ACC112 (cell line): ENCODE data around the gene PLXDC1.

Experiments used
- H2AFZ ChIP-seq: fragments of 200-600 bp; sonication (generic); one replicate; pipeline ENCODE4 v1.6.0; 2017; ENCODE audit warnings: antibody characterized with exemption, low read length; ENCODE audit not compliant: unreplicated experiment
- H3K27ac ChIP-seq: fragments of 200-600 bp; sonication (generic); 2 replicates; pipeline ENCODE4 v1.5.1; 2014; ENCODE audit warnings: low read depth, mild to moderate bottlenecking, antibody characterized with exemption, low read length, moderate library complexity
- H3K27me3 ChIP-seq: fragments of 200-600 bp; sonication (generic); 2 replicates; pipeline ENCODE4 v1.6.1; 2014; ENCODE audit warnings: mild to moderate bottlenecking, antibody characterized with exemption, low read length, moderate library complexity, mixed read lengths; ENCODE audit not compliant: insufficient read depth
- H3K36me3 ChIP-seq: fragments of 200-600 bp; sonication (generic); 2 replicates; pipeline ENCODE4 v1.6.1; 2016; ENCODE audit warnings: mild to moderate bottlenecking, antibody characterized with exemption, low read length, moderate library complexity, mixed read lengths; ENCODE audit not compliant: insufficient read depth
- H3K4me1 ChIP-seq: fragments of 200-600 bp; sonication (generic); one replicate; pipeline ENCODE4 v1.6.1; 2016; ENCODE audit warnings: low read length, mixed read lengths; ENCODE audit not compliant: insufficient read depth, unreplicated experiment, control insufficient read depth
- H3K4me3 ChIP-seq: fragments of 200-600 bp; sonication (generic); 2 replicates; pipeline ENCODE4 v1.5.1; 2014; ENCODE audit warnings: mild to moderate bottlenecking, low read depth, low read length
- H3K79me2 ChIP-seq: fragments of 200-600 bp; sonication (generic); one replicate; pipeline ENCODE4 v1.6.0; 2016; ENCODE audit warnings: low read length; ENCODE audit not compliant: control insufficient read depth, unreplicated experiment, insufficient read depth

Gene PLXDC1

GRCh38 chr17:39151150-39151942 lies at the start of gene PLXDC1:
TSS of gene PLXDC1 (minus strand) at chr17:39151637. CDS start at chr17:39151437, 200 bp downstream.
- H3K79me2 ChIP-seq, result no peaks in the 10 kb centered on the region
- H3K27me3 ChIP-seq, result peaks cover 27% of the 10 kb centered on the region
- H3K4me3 ChIP-seq, result peak within 1 kb of the TSS; percentile 96; the same call in 1 of the 2 replicates
- H2AFZ ChIP-seq, result no peak within 1 kb of the TSS
- H3K4me1 ChIP-seq, result peaks cover 9% of the 10 kb centered on the region
- no peak within 1 kb of the TSS for H3K27ac ChIP-seq
- H3K36me3 ChIP-seq, result no peaks in the 10 kb centered on the region

GRCh38 chr17:39200957-39201510 lies 49.6 kb upstream of the PLXDC1 start:
- Histone ChIP-seq H3K4me1 (peaks cover 19% of the 10 kb centered on the region), H3K36me3 (peaks cover 31% of the 10 kb centered on the region), H2AFZ (no peak overlapping the region), H3K27me3 (no peaks in the 10 kb centered on the region), H3K27ac (peak overlapping the region; percentile 90), H3K79me2 (peaks cover 32% of the 10 kb centered on the region), H3K4me3 (peak overlapping the region; percentile 84)

DNA sequence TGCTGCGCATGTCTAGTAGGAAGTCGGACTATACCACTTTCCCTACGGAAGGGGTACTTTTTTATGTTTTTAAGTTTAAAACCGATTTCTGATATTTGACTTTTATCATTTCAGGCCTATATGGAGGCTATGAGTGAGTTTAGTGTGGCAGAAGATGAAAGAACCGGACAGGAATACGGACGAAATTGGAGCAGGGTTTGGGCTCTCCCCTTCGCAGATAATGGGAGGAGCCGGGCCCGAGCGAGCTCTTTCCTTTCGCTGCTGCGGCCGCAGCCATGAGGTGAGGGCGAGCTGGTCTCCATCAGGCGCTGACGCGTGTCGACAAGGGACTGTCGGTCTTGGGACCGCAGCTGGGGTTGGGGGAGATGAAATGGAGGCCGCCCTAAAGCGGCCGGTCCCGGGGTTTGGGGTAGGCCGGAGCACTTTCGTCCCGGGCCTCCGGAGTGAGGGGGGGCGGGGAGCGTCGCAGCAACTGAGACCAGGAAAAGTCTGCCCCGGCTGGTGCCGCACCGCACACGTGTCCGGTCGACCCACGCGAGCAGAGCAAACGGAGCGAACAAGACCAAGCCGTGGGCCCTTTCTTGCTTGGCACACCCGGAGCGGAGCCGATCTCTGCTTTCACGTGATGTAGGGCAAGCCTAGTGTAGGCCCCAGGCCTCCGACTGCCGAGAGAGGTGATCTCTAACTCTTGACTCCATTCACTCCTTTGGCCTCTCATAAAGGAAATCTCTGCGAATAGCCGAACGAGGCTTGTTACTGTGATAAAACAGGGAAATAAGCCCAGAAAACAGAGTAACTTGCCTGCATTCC lies 48.8 kb upstream of the PLXDC1 start, which contains the start of gene RPL19:
Gene RPL19, plus strand, starts transcription at position 214 of the 810 bp plus-strand sequence. Its CDS starts 62 bp downstream, at position 276.
- no peaks in the 10 kb centered on the region for H3K27me3 ChIP-seq
- peak within 1 kb of the TSS; percentile 71 for H2AFZ ChIP-seq
- peak within 1 kb of the TSS; percentile 84 for H3K4me3 ChIP-seq
- H3K4me1 ChIP-seq, result peaks cover 27% of the 10 kb centered on the region
- H3K79me2 ChIP-seq, result peaks cover 40% of the 10 kb centered on the region
- peak within 1 kb of the TSS; percentile 90 for H3K27ac ChIP-seq
- peaks cover 31% of the 10 kb centered on the region for H3K36me3 ChIP-seq

DNA sequence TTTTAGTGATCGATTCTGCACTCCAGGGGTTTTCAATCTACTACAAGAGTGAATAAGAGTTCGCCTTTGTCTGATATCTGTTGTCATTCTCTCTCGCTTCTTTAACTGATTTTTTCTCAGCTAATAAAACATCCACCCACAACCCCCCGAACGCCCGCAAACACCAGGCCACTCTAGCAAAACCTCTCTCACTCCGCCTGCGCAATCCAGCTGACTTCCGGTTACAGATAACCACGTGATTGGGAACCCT lies 48.3 kb upstream of the PLXDC1 start:
- peaks cover 45% of the 10 kb centered on the region for H3K79me2 ChIP-seq
- H2AFZ ChIP-seq, result peak overlapping the region; percentile 71
- no peaks in the 10 kb centered on the region for H3K27me3 ChIP-seq
- H3K36me3 ChIP-seq, result peaks cover 27% of the 10 kb centered on the region
- H3K27ac ChIP-seq, result peak overlapping the region; percentile 90
- peak overlapping the region; percentile 84 for H3K4me3 ChIP-seq
- peaks cover 32% of the 10 kb centered on the region for H3K4me1 ChIP-seq

GRCh38 chr17:39198186-39198566 lies 46.7 kb upstream of the PLXDC1 start:
- no peak overlapping the region for H3K27ac ChIP-seq
- peaks cover 60% of the 10 kb centered on the region for H3K79me2 ChIP-seq
- H3K4me1 ChIP-seq, result peaks cover 41% of the 10 kb centered on the region
- peak overlapping the region; percentile 61 for H2AFZ ChIP-seq
- peaks cover 20% of the 10 kb centered on the region for H3K36me3 ChIP-seq
- peak overlapping the region; percentile 95; the same call in 1 of the 2 replicates for H3K4me3 ChIP-seq
- H3K27me3 ChIP-seq, result no peaks in the 10 kb centered on the region

- H3K36me3 ChIP-seq, result peaks cover 17% of the 10 kb centered on the region; the same call in 1 of the 2 replicates
- H3K27ac ChIP-seq, result no peak within 1 kb of the TSS
- H3K27me3 ChIP-seq, result no peaks in the 10 kb centered on the region
- peak within 1 kb of the TSS; percentile 95 for H3K4me3 ChIP-seq
- peak within 1 kb of the TSS; percentile 61 for H2AFZ ChIP-seq
- H3K79me2 ChIP-seq, result peaks cover 61% of the 10 kb centered on the region
- H3K4me1 ChIP-seq, result peaks cover 37% of the 10 kb centered on the region
Observed at GRCh38 chr17:39197380-39198185, 46.1 kb upstream of the PLXDC1 start, which contains the start of gene CACNB1. TSS of gene CACNB1 (minus strand) at chr17:39197669. CDS start at chr17:39197495, 174 bp downstream.

GRCh38 chr17:39196808-39197291 lies 45.4 kb upstream of the PLXDC1 start:
- Histone ChIP-seq H3K27ac (no peak overlapping the region), H2AFZ (peak overlapping the region; percentile 37), H3K36me3 (peaks cover 10% of the 10 kb centered on the region; the same call in 1 of the 2 replicates), H3K27me3 (no peaks in the 10 kb centered on the region), H3K4me3 (peak overlapping the region; percentile 95), H3K79me2 (peaks cover 54% of the 10 kb centered on the region), H3K4me1 (peaks cover 30% of the 10 kb centered on the region)

GRCh38 chr17:39196241-39196807 lies 44.9 kb upstream of the PLXDC1 start:
- peak overlapping the region; percentile 95 for H3K4me3 ChIP-seq
- no peak overlapping the region for H2AFZ ChIP-seq
- peaks cover 9% of the 10 kb centered on the region; the same call in 1 of the 2 replicates for H3K36me3 ChIP-seq
- peaks cover 26% of the 10 kb centered on the region for H3K4me1 ChIP-seq
- H3K27ac ChIP-seq, result no peak overlapping the region
- no peaks in the 10 kb centered on the region for H3K27me3 ChIP-seq
- H3K79me2 ChIP-seq, result peaks cover 48% of the 10 kb centered on the region

GRCh38 chr17:39195568-39196160 lies 44.2 kb upstream of the PLXDC1 start:
- peak overlapping the region; percentile 95 for H3K4me3 ChIP-seq
- no peaks in the 10 kb centered on the region for H3K27me3 ChIP-seq
- H3K27ac ChIP-seq, result no peak overlapping the region
- H3K4me1 ChIP-seq, result peaks cover 26% of the 10 kb centered on the region
- H2AFZ ChIP-seq, result no peak overlapping the region
- H3K79me2 ChIP-seq, result peaks cover 42% of the 10 kb centered on the region
- peaks cover 3% of the 10 kb centered on the region; the same call in 1 of the 2 replicates for H3K36me3 ChIP-seq
